Stomach smooth muscle (tissue), 2 donors: Measurements from ENCODE around the gene MTARC1.

Experiments
- H3K27ac ChIP-seq: one replicate; pipeline ENCODE4 v1.7.0; 2013; ENCODE audit warnings: mild to moderate bottlenecking, low read length, inconsistent platforms
- H3K27me3 ChIP-seq, 2 donors: one replicate each; pipeline ENCODE4 v1.7.0; 2013; ENCODE audit warnings: low read length in 2 of 2; ENCODE audit not compliant: insufficient read depth in 2 of 2, control insufficient read depth in 1 of 2
- H3K36me3 ChIP-seq, 2 donors: one replicate each; pipeline ENCODE4 v1.7.0; 2013; ENCODE audit warnings: low read length in 2 of 2; ENCODE audit not compliant: control insufficient read depth in 2 of 2, insufficient read depth in 2 of 2
- H3K4me1 ChIP-seq: one replicate; pipeline ENCODE4 v1.7.0; 2013; ENCODE audit warnings: low read length; ENCODE audit not compliant: control insufficient read depth, insufficient read depth
- H3K4me3 ChIP-seq, 2 donors: one replicate each; pipeline ENCODE4 v1.7.0; 2013; ENCODE audit warnings: low read length in 2 of 2
- H3K9ac ChIP-seq, 2 donors: one replicate each; pipeline ENCODE4 v1.7.0; 2013; ENCODE audit warnings: low read length in 2 of 2, mild to moderate bottlenecking in 1 of 2
- H3K9me3 ChIP-seq, 2 donors: one replicate each; pipeline ENCODE4 v1.7.0; 2013; ENCODE audit warnings: low read length in 2 of 2; ENCODE audit not compliant: control insufficient read depth in 2 of 2
- donor health status: healthy.
- donor health status: Pancreatic carcinoma.

The MTARC1 gene

GRCh38 chr1:220770245-220770913 is 16.3 kb upstream of the MTARC1 start:
- peaks cover 5 to 13% of the 10 kb centered on the region in 2 donors for H3K36me3 ChIP-seq

GRCh38 chr1:220772846-220773245 is 13.9 kb upstream of the MTARC1 start:
- no peak overlapping the region for H3K4me3 ChIP-seq
- H3K9ac ChIP-seq, result no peak overlapping the region
- peaks cover 5 to 11% of the 10 kb centered on the region in 2 donors for H3K36me3 ChIP-seq
- H3K4me1 ChIP-seq, result no peaks in the 10 kb centered on the region
- no peaks in the 10 kb centered on the region for H3K27me3 ChIP-seq
- no peak overlapping the region for H3K27ac ChIP-seq
- H3K9me3 ChIP-seq, result no peaks in the 10 kb centered on the region

More at GRCh38 chr1:220770245-220770913, 16.3 kb upstream of the MTARC1 start:
- Histone ChIP-seq H3K9me3 (no peaks in the 10 kb centered on the region), H3K4me3 (no peak overlapping the region), H3K27me3 (no peaks in the 10 kb centered on the region), H3K9ac (no peak overlapping the region), H3K27ac (no peak overlapping the region), H3K4me1 (no peaks in the 10 kb centered on the region)

GRCh38 chr1:220775240-220775853 is 11.4 kb upstream of the MTARC1 start:
- Histone ChIP-seq H3K36me3 (peaks cover 3 to 5% of the 10 kb centered on the region in 2 donors), H3K9ac (no peak overlapping the region), H3K27ac (no peak overlapping the region), H3K4me1 (no peaks in the 10 kb centered on the region), H3K9me3 (no peaks in the 10 kb centered on the region), H3K4me3 (no peak overlapping the region), H3K27me3 (no peaks in the 10 kb centered on the region)

- Histone ChIP-seq H3K27ac (no peak overlapping the region), H3K27me3 (no peaks in the 10 kb centered on the region), H3K4me3 (no peak overlapping the region), H3K9ac (no peak overlapping the region), H3K36me3 (peaks cover 0 to 2% of the 10 kb centered on the region in 2 donors), H3K4me1 (no peaks in the 10 kb centered on the region), H3K9me3 (no peaks in the 10 kb centered on the region)
Observed at GRCh38 chr1:220776254-220776653, 10.5 kb upstream of the MTARC1 start.

DNA sequence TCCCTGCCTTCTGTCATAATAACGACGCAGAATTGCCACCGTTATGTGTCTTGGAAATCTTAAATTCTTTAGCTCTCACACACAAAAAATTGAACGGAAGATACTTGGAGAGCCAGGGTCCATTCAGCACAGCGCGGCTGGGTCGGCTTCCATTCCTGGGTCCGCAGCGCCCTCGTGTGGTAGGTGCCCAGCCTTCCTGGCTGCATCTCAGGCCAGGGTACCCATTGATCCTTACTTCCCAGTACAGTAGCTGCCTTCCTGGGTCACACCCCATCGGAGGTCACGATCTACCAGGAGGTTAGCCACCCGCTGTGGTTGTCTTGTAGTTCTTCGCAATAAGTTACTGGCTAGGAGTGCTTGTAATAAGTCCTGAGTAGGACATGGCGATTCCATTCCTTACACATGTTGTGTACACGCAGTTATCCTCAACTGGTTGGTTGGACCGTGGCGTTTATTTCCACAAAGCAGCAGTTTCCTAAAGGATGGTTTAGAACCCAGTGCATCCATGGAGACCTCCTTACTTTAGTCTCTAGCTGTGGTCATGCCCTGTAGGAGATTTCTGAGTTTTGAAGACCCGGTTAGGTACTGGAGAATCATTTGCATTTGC is 9.9 kb upstream of the MTARC1 start:
- Histone ChIP-seq H3K27me3 (no peaks in the 10 kb centered on the region), H3K4me3 (no peak overlapping the region), H3K36me3 (peaks cover 0 to 2% of the 10 kb centered on the region in 2 donors), H3K9ac (no peak overlapping the region), H3K27ac (no peak overlapping the region), H3K9me3 (no peaks in the 10 kb centered on the region), H3K4me1 (no peaks in the 10 kb centered on the region)

- no peaks in the 10 kb centered on the region for H3K9me3 ChIP-seq
- H3K27ac ChIP-seq, result no peak overlapping the region
- no peaks in the 10 kb centered on the region for H3K27me3 ChIP-seq
- H3K4me1 ChIP-seq, result peaks cover 23% of the 10 kb centered on the region
- peaks cover 0 to 3% of the 10 kb centered on the region in 2 donors for H3K36me3 ChIP-seq
- H3K9ac ChIP-seq, result no peak overlapping the region
- no peak overlapping the region for H3K4me3 ChIP-seq
Observed at GRCh38 chr1:220783453-220783852, 3.3 kb upstream of the MTARC1 start.

DNA sequence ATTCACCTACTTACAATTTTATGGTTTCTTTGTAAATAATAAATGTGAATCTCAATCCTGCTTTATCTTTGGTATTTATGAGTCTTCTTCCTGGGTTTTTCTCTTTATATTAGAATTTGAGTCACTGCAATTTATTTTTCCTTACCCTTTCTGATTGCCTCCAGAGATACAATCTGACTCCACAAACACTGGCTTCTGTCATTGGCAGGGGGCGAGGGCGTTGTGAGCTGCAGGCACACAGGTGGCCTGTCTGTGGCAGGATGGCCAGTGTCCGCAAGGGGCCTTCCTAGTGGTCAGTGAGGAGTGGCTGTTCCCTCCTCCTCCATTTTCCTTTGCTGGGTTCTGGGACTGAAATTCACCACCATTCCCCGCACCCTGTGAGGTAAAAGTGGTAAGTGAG is 2.0 kb upstream of the MTARC1 start:
- peaks cover 0 to 3% of the 10 kb centered on the region in 2 donors for H3K36me3 ChIP-seq
- no peaks in the 10 kb centered on the region for H3K27me3 ChIP-seq

DNA sequence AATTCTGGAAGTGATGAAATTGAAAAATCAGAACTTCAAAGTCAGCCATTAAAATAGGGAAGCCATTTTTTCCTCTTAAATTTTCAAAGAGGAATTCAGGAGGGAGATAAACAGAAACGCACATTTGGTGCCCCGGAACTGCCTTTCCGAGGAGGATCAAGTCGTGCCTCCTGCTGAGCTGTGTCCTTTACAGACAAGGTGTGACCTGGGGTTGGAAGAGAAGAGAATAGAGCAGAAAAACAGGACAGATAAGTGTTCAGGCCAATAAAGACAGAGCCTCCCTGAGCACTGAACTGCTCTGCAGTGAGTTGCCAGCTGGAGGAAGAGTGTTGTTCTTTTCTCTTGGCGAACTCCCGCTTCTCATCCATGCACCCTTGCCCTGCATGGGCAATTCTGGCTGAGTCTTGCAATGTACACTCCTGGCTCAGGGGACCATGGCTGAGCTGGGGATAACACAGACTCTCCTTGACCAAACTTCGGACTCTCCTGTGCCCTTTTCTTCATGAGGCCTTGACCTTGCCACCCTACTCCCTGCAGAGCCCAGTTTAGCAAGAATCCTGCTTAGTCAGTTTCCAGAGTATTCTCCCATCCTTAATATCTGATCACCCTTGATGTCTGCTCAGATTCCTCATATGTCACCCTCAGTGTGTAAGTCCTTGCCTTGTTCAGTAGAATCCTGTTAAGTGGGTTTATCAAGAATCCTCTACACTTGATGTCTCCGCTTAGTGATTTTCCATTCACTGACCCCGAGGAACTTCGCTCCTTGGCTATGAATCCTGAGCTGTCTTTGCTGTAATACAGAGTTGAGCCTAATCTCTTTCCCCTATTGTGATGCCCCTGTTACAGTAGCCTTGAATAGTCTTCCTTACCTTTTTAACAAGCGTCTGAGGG is 1.3 kb upstream of the MTARC1 start:
- no peaks in the 10 kb centered on the region for H3K27me3 ChIP-seq
- no peaks in the 10 kb centered on the region for H3K9me3 ChIP-seq
- no peak overlapping the region for H3K4me3 ChIP-seq
- peaks cover 23% of the 10 kb centered on the region for H3K4me1 ChIP-seq
- H3K27ac ChIP-seq, result peak overlapping the region; percentile 49
- H3K36me3 ChIP-seq, result peaks cover 0 to 3% of the 10 kb centered on the region in 2 donors
- H3K9ac ChIP-seq, result peak overlapping the region in 1 of 2 donors; percentile 62

More for the DNA sequence above, 2.0 kb upstream of the MTARC1 start:
- Histone ChIP-seq H3K9ac (no peak overlapping the region), H3K9me3 (no peaks in the 10 kb centered on the region), H3K4me3 (no peak overlapping the region), H3K4me1 (peaks cover 23% of the 10 kb centered on the region), H3K27ac (no peak overlapping the region)

- peak overlapping the region; percentile 49 for H3K27ac ChIP-seq
- H3K4me1 ChIP-seq, result peaks cover 23% of the 10 kb centered on the region
- H3K9ac ChIP-seq, result peak overlapping the region in 1 of 2 donors; percentile 62
Observed at GRCh38 chr1:220786057-220786336, 716 bp upstream of the MTARC1 start.

DNA sequence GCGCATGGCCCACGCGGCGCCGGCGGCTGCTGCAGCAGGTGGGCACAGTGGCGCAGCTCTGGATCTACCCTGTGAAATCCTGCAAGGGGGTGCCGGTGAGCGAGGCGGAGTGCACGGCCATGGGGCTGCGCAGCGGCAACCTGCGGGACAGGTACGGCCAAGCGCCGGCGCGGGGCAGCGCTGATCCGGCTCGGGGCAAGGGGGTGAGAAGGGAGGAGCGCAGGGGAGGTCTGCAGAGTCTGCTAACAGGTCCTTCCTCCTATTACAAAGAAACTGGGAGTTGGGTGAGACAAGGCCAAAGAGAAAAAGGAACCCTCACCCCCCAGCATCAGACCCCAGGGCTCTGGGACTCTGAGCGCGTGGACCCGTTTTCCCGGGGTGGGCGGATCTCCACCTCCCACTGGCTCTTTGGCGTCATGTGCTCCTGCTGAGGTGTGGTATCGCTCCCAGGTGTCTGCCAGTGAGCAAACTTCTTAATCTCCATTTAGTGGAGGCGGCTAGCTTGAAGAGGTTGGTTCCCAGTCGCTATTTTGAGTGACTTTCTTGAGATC is 431 bp downstream of the MTARC1 start:
- Histone ChIP-seq H3K4me1 (peaks cover 26% of the 10 kb centered on the region), H3K9me3 (no peaks in the 10 kb centered on the region), H3K27ac (no peak overlapping the region), H3K36me3 (peaks cover 0 to 3% of the 10 kb centered on the region in 2 donors), H3K9ac (peak overlapping the region; percentile 30 to 62), H3K27me3 (no peaks in the 10 kb centered on the region), H3K4me3 (peak overlapping the region; percentile 56 to 81)

More at GRCh38 chr1:220786057-220786336, 716 bp upstream of the MTARC1 start:
- Histone ChIP-seq H3K27me3 (no peaks in the 10 kb centered on the region), H3K36me3 (peaks cover 0 to 3% of the 10 kb centered on the region in 2 donors), H3K9me3 (no peaks in the 10 kb centered on the region), H3K4me3 (peak overlapping the region; percentile 56 to 81)
